OCI-LY3 (cell line): ENCODE results near the gene MCRIP2.

ENCODE experiments used
- CTCF ChIP-seq: fragments of 200-600, 300-600 bp; sonication (generic); IDR thresholded peaks from 2 replicates; pipeline ENCODE4 v1.5.1; 2014; ENCODE audit warnings: antibody characterized with exemption, low read length, low read depth
- EZH2phosphoT487 ChIP-seq: fragments of 200-600 bp; shearing (Covaris generic); IDR thresholded peaks from 2 replicates; pipeline ENCODE4 v1.6.1; 2018; ENCODE audit warnings: antibody characterized with exemption, mixed run types, low read depth

GRCh38 chr16:592518-593306 is 48.9 kb upstream of the MCRIP2 start:
- TF ChIP-seq EZH2phosphoT487 (no peak), CTCF (no peak)
